SK-N-MC (cell line): Measurements from ENCODE around the gene EMSY.

Source experiments
- EZH2 ChIP-seq: fragments of 200-600 bp; sonication (generic); IDR thresholded peaks from one replicate; pipeline ENCODE4 v1.6.1; 2017; ENCODE audit warnings: antibody characterized with exemption
- POLR2AphosphoS5 ChIP-seq: IDR thresholded peaks from 2 replicates; pipeline ENCODE4 v1.6.1; 2012; ENCODE audit warnings: mild to moderate bottlenecking, low read depth, low read length, borderline replicate concordance

DNA sequence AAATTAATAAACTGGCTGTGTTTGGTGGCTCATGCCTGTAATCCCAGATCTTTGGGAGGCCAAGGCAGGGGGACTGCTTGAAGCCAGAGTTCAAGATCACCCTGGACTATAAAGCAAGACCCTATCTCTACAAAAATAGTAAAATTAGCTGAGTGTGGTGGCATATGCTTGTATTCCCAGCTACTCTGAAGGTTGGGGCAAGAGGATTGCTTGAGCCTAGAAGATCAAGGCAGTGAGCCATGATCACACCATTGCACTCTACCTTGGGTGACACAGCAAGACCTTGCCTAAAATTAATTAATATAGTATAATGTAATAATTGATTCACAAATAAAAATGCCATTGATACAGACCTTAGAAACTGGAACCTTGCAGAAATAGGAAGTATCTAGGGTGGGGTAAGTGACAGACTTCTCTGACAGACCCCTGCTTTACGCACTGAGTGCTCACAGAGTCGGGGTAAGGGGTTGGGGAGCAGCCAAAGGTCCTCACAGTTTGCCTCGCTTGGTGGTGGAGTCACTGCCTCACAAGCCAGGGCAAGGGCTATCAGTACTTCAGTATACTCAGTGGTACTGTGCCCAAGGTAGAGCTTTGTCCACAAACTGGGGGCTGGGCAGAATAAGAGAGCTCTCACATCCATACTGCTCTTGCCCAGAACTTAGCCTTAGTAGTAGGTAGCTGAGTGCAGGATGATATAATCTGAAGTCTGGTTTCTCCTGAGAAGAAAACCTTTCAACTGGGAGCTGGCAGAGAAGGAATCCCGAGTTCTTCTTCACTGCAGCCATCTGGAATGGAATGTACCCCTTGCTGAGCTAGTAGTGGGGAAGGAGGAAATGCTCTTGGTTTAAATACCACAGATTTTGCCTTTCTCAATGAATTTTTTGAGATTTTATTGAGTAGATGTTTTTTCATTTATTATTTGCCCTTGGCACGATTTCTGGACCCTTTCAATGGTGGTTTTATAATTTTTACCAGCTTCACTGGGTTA, 65.5 kb downstream of the EMSY start:
- TF ChIP-seq EZH2 (no peak), POLR2AphosphoS5 (no peak)
